ENCODE results near the gene EFNA1.

The EFNA1 gene

GRCh38 chr1:155127105-155127966 is at the start of gene EFNA1:
Gene EFNA1 (plus strand): TSS chr1:155127876. CDS start chr1:155127978, 102 bp downstream.
- Mint-ChIP-seq H3K9me3 (no peaks in the 10 kb centered on the region), H3K27ac (peak within 1 kb of the TSS; percentile 43), H3K27me3 (peaks cover 71% of the 10 kb centered on the region), H3K36me3 (no peaks in the 10 kb centered on the region), H3K4me3 (peak within 1 kb of the TSS; percentile 80), H3K4me1 (peaks cover 25% of the 10 kb centered on the region)
- ATAC-seq, result peak; percentile 70

- H3K27me3 Mint-ChIP-seq, result peaks cover 41% of the 10 kb centered on the region
- ATAC-seq, result peak; percentile 68
- no peaks in the 10 kb centered on the region for H3K9me3 Mint-ChIP-seq
- H3K4me3 Mint-ChIP-seq, result peak within 1 kb of the TSS; percentile 68
- peak within 1 kb of the TSS; percentile 50 for H3K27ac Mint-ChIP-seq
- no peaks in the 10 kb centered on the region for H3K36me3 Mint-ChIP-seq
- H3K4me1 Mint-ChIP-seq, result peaks cover 46% of the 10 kb centered on the region
These were observed 49.0 kb upstream of the EFNA1 start, which contains the start of gene EFNA3 for GRCh38 chr1:155078469-155079209. Gene EFNA3 (plus strand): TSS chr1:155078837. CDS start chr1:155078942, 105 bp downstream.

GRCh38 chr1:155079210-155079486 is 48.5 kb upstream of the EFNA1 start:
- ATAC-seq, result no peak
- no peaks in the 10 kb centered on the region for H3K36me3 Mint-ChIP-seq
- H3K9me3 Mint-ChIP-seq, result no peaks in the 10 kb centered on the region
- peaks cover 47% of the 10 kb centered on the region for H3K27me3 Mint-ChIP-seq
- peaks cover 47% of the 10 kb centered on the region for H3K4me1 Mint-ChIP-seq
- peak overlapping the region; percentile 50 for H3K27ac Mint-ChIP-seq
- H3K4me3 Mint-ChIP-seq, result peak overlapping the region; percentile 68

GRCh38 chr1:155079487-155080311 is 48.0 kb upstream of the EFNA1 start:
- no peak for ATAC-seq
- Mint-ChIP-seq H3K4me3 (peak overlapping the region; percentile 68), H3K9me3 (no peaks in the 10 kb centered on the region), H3K4me1 (peaks cover 52% of the 10 kb centered on the region), H3K27ac (peak overlapping the region; percentile 50), H3K36me3 (no peaks in the 10 kb centered on the region), H3K27me3 (peaks cover 47% of the 10 kb centered on the region)

- peaks cover 57% of the 10 kb centered on the region for H3K4me1 Mint-ChIP-seq
- H3K36me3 Mint-ChIP-seq, result no peaks in the 10 kb centered on the region
- no peak overlapping the region for H3K27ac Mint-ChIP-seq
- no peak for ATAC-seq
- H3K9me3 Mint-ChIP-seq, result no peaks in the 10 kb centered on the region
- peak overlapping the region; percentile 6 for H3K4me3 Mint-ChIP-seq
- peaks cover 47% of the 10 kb centered on the region for H3K27me3 Mint-ChIP-seq
These were observed 47.1 kb upstream of the EFNA1 start for GRCh38 chr1:155080312-155081228.

- peaks cover 47% of the 10 kb centered on the region for H3K27me3 Mint-ChIP-seq
- H3K36me3 Mint-ChIP-seq, result no peaks in the 10 kb centered on the region
- H3K4me3 Mint-ChIP-seq, result peak overlapping the region; percentile 65
- no peak for ATAC-seq
- H3K27ac Mint-ChIP-seq, result no peak overlapping the region
- peaks cover 66% of the 10 kb centered on the region for H3K4me1 Mint-ChIP-seq
- no peaks in the 10 kb centered on the region for H3K9me3 Mint-ChIP-seq
These were observed 46.0 kb upstream of the EFNA1 start for GRCh38 chr1:155081472-155082300.

- peak overlapping the region; percentile 65 for H3K4me3 Mint-ChIP-seq
- peaks cover 66% of the 10 kb centered on the region for H3K4me1 Mint-ChIP-seq
- H3K9me3 Mint-ChIP-seq, result no peaks in the 10 kb centered on the region
- no peaks in the 10 kb centered on the region for H3K36me3 Mint-ChIP-seq
- no peak overlapping the region for H3K27ac Mint-ChIP-seq
- ATAC-seq, result no peak
- peaks cover 47% of the 10 kb centered on the region for H3K27me3 Mint-ChIP-seq
These were observed 45.2 kb upstream of the EFNA1 start for GRCh38 chr1:155082301-155083051.

GRCh38 chr1:155083052-155083541 is 44.6 kb upstream of the EFNA1 start:
- Mint-ChIP-seq H3K27ac (no peak overlapping the region), H3K27me3 (peaks cover 47% of the 10 kb centered on the region), H3K4me1 (peaks cover 59% of the 10 kb centered on the region), H3K4me3 (no peak overlapping the region), H3K36me3 (no peaks in the 10 kb centered on the region), H3K9me3 (no peaks in the 10 kb centered on the region)
- ATAC-seq, result no peak

GRCh38 chr1:155083865-155084721 is 43.6 kb upstream of the EFNA1 start:
- H3K4me3 Mint-ChIP-seq, result peak overlapping the region; percentile 85
- peaks cover 46% of the 10 kb centered on the region for H3K27me3 Mint-ChIP-seq
- ATAC-seq, result no peak
- peak overlapping the region; percentile 91 for H3K27ac Mint-ChIP-seq
- H3K9me3 Mint-ChIP-seq, result no peaks in the 10 kb centered on the region
- peaks cover 55% of the 10 kb centered on the region for H3K4me1 Mint-ChIP-seq
- no peaks in the 10 kb centered on the region for H3K36me3 Mint-ChIP-seq

GRCh38 chr1:155084722-155085503 is 42.8 kb upstream of the EFNA1 start:
- Mint-ChIP-seq H3K27ac (peak overlapping the region; percentile 91), H3K27me3 (peaks cover 38% of the 10 kb centered on the region), H3K4me1 (peaks cover 46% of the 10 kb centered on the region), H3K4me3 (peak overlapping the region; percentile 85), H3K9me3 (no peaks in the 10 kb centered on the region), H3K36me3 (no peaks in the 10 kb centered on the region)
- peak; percentile 92 for ATAC-seq

- no peaks in the 10 kb centered on the region for H3K36me3 Mint-ChIP-seq
- peaks cover 45% of the 10 kb centered on the region for H3K4me1 Mint-ChIP-seq
- peaks cover 33% of the 10 kb centered on the region for H3K27me3 Mint-ChIP-seq
These were observed 42.1 kb upstream of the EFNA1 start for GRCh38 chr1:155085504-155086127.

More at GRCh38 chr1:155085504-155086127, 42.1 kb upstream of the EFNA1 start:
- ATAC-seq, result peak; percentile 53
- H3K4me3 Mint-ChIP-seq, result peak overlapping the region; percentile 85
- peak overlapping the region; percentile 91 for H3K27ac Mint-ChIP-seq
- H3K9me3 Mint-ChIP-seq, result no peaks in the 10 kb centered on the region
